ENCODE measurements around the gene TGFBR2.

TGFBR2 gene

GRCh38 chr3:30586096-30586805 lies 20.1 kb upstream of the TGFBR2 start:
- in situ Hi-C loops (cut with MboI; ENCODE audit: low sequenced_read_pairs, unreplicated experiment), result no loop called here
- no peak for TF ChIP-seq CTCF (IDR thresholded peaks at IDR 0.05; ENCODE audit: borderline replicate concordance, control extremely low read depth, extremely low read depth, insufficient read depth, missing control alignments)
- DNase-seq (ENCODE audit: low spot score), result no peak

GRCh38 chr3:30586806-30587486 lies 19.5 kb upstream of the TGFBR2 start:
- no peak for TF ChIP-seq CTCF (IDR thresholded peaks at IDR 0.05; ENCODE audit: borderline replicate concordance, control extremely low read depth, extremely low read depth, insufficient read depth, missing control alignments)
- DNase-seq (ENCODE audit: low spot score), result no peak
- in situ Hi-C loops (cut with MboI; ENCODE audit: low sequenced_read_pairs, unreplicated experiment), result no loop called here

GRCh38 chr3:30587904-30588303 lies 18.5 kb upstream of the TGFBR2 start:
- TF ChIP-seq CTCF (IDR thresholded peaks at IDR 0.05; ENCODE audit: borderline replicate concordance, control extremely low read depth, extremely low read depth, insufficient read depth, missing control alignments), result no peak
- in situ Hi-C loops (cut with MboI; ENCODE audit: low sequenced_read_pairs, unreplicated experiment), result no loop called here
- DNase-seq (ENCODE audit: low spot score), result no peak

- no peak for DNase-seq (ENCODE audit: low spot score)
- TF ChIP-seq CTCF (IDR thresholded peaks at IDR 0.05; ENCODE audit: borderline replicate concordance, control extremely low read depth, extremely low read depth, insufficient read depth, missing control alignments), result no peak
- in situ Hi-C loops (cut with MboI; ENCODE audit: low sequenced_read_pairs, unreplicated experiment), result no loop called here
These were observed 10.2 kb upstream of the TGFBR2 start for GRCh38 chr3:30596152-30596551.

- TF ChIP-seq CTCF (IDR thresholded peaks at IDR 0.05; ENCODE audit: borderline replicate concordance, control extremely low read depth, extremely low read depth, insufficient read depth, missing control alignments), result no peak
- in situ Hi-C loops (cut with MboI; ENCODE audit: low sequenced_read_pairs, unreplicated experiment), result no loop called here
- no peak for DNase-seq (ENCODE audit: low spot score)
These were observed 9.2 kb upstream of the TGFBR2 start for GRCh38 chr3:30597131-30597768.

- in situ Hi-C loops (cut with MboI; ENCODE audit: low sequenced_read_pairs, unreplicated experiment), result no loop called here
- DNase-seq (ENCODE audit: low spot score), result no peak
- TF ChIP-seq CTCF (IDR thresholded peaks at IDR 0.05; ENCODE audit: borderline replicate concordance, control extremely low read depth, extremely low read depth, insufficient read depth, missing control alignments), result no peak
These were observed 8.6 kb upstream of the TGFBR2 start for GRCh38 chr3:30597769-30598134.

Measured in GM13976 (cell line).